ENCODE data around the gene TRIM66.

The TRIM66 gene

DNA sequence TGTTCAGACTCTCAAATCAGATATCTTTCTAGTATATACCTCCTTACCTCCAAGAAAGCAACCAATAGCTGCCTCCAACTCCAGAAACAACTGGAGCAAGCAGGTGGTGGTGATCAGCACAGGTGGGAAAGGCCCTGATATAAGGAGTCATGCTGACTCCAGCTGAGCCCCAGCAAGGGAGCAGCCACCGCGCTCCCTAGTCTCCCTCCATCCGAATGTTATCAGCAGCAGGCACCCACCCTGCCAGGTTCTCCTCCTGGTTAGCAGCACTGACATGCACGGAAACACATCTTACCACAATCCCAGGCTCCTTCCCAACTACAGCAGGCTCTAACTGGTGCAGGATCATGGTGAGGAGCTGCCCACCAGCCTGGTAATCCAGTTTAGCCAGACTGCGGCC lies 69.9 kb downstream of the TRIM66 start:
- no peak for DNase-seq (ENCODE audit: low read depth in 1 of 2, low spot score in 1 of 2)

DNA sequence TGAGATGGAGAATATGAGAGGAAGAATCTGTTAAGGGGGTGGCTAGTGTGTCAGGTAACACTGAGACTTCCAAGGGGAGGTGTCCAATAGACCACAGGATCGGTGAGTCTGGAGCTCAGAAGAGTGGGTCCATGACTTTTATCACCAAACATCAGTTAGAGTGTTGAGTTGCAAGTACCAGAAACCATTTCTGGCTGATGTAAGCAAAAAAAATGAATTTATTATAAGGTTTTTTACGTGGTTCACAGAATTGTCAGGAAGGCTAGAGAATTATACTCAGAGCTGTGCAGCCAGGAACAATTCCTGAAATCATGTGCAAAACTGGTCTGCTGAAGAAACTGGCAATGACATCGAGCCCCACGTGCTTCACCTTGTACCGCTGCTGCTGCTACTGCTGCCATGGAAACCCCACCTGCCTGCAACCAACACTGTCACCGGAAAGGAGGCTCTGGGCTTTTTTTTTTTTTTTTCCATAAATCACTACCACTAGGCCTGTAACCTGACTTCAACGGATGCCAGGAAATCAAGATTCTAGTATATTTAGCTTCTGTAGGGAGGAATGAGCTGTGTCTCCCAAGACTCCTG lies 71.8 kb downstream of the TRIM66 start:
- no peak for DNase-seq (ENCODE audit: low read depth in 1 of 2, low spot score in 1 of 2)

DNA sequence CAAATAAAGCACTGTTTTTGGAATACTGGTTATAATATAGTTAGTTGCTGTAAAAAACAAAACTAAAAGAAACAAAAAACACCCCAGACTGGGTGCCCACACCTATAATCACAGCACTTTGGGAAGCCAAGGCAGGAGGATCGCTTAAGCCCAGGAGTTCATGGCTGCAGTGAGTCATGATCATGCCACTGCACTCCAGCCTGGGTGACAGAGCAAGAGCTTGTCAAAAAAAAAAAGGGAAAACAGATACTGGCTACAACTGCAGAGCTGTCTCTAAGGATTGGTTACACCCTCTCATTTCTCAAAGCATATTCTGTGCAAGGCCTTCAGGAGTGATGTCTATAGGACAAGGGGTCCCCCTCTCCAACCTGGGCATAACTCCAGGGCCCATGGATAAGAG lies 73.8 kb downstream of the TRIM66 start:
- DNase-seq (ENCODE audit: low read depth in 1 of 2, low spot score in 1 of 2), result no peak

DNA sequence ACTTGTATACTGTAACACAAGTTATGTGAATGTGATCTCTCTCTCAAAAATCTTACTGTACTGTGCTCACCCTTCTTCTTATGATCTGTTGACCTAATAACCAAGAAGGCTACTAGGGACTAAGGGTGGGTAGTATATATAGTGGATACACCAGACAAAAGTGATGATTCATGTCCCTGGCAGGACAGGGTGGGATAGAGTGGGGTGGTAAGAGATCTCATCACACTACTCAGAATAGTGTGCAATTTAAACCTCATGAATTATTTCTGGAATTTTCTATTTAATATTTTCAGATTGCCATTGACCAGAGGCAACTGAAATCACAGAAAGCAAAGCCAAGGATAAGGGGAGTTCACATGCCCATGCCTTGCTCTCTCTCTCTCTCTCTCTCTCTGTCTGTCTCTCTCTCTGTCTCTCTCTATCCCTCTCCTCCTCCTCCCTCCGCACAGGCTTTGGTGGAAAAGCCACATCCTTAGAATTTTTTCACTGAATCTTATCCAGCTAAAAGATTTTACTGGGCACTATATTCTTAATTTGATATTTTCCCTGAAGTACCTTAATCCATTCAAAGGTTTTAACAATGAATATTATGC lies 76.4 kb downstream of the TRIM66 start:
- DNase-seq (ENCODE audit: low read depth in 1 of 2, low spot score in 1 of 2), result no peak

DNA sequence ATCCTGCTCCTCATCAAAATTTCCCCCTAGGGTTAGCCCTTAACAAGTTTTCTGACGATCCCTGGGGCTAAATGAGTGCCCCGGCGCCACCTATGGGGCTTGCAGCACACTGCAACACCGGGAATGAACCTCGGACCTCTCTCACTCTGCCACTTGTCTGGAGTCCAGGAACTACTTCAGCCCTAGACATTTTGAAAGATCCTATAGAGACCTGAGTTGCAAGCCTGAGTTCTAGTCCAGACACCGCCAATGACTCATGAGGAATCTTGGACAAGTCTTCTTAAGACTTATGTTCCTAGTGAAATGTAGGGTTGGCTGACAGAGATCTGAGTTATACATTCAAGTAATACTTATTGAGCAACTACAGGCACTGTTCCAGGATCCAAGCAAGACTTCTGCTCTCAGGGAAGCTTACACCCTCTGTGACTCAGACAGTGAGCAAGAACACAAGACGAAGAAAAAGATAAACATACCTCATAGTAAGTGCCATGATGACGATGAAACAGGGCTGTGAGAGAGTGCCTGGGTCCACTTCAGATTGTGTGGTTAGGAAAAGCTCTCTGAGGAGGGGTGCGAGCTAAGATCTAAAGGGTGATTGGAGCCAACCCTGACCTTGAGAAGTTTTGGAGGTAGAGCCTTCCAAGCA lies 78.3 kb downstream of the TRIM66 start:
- DNase-seq (ENCODE audit: low read depth in 1 of 2, low spot score in 1 of 2), result no peak

DNA sequence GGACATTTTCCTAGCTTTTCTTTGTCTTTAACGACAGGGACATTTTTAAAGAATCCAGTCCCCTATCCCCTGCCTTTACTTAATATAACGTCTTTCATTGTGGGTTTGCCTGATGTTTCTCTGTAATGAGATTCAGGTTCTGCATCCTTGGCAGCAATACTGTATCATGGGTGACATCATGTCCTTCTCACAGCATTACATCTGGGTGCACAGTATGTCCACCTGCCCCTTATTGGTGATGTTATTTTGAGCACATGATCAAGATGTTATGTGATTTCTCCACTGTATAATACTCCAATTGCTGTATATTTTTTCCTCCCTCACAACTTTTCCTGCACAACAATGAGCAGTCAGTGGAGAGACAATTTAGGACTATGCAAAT lies 78.8 kb downstream of the TRIM66 start:
- no peak for DNase-seq (ENCODE audit: low read depth in 1 of 2, low spot score in 1 of 2)

DNA sequence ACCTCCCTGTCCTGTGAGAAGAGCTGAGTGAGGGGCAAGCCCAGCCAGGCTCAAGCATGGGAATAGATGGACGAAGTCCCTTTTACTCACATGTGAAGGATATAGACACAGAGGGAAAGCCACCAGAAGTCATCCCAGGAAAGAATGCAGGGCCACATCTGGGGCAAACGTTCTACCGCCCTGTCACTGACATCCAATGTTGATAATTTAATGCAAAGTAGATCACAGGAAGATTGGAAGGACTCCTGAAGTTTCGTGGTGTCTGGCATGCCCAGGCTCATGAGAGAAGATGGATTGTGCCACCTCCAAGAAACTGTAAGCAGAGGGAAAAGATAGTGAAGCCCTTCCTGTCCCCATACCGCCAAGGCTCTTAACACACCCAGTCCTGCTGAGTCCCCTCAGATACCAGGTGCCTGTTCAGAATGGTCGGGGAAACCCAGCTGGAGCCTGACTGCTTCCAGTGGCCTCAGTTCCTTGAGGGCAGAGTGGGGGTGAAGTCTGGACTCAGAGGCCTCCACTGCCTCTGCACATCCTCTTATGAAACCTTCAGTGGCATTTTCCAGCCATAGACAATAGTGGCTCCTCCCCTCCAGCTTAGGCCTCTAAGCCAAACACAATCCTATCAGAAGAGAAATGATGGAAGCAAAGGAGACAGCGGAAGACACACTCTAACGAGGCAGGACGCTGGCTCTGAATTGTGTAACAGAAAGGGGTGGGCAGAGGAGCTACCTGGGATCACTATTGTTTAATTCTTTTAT lies 80.9 kb downstream of the TRIM66 start:
- DNase-seq (ENCODE audit: low read depth in 1 of 2, low spot score in 1 of 2), result no peak

DNA sequence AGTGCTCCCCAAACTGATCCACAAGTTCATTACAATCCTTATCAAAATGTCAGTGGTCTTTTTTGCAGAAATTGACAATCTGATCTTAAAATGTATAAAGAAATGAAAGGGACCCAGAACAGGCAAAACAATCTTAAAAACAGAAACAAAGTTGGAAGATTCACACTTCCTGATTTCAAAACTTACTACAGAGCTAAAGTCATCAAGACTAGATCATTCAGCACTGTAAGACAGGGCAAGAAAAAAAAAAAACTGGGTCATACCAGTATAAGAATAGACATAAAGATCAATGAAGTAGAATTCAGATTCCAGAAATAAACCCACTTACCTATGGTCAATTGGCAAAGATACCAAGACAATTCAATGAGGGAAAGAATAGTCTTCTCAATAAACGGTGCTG lies 84.0 kb downstream of the TRIM66 start:
- DNase-seq (ENCODE audit: low read depth in 1 of 2, low spot score in 1 of 2), result no peak

DNA sequence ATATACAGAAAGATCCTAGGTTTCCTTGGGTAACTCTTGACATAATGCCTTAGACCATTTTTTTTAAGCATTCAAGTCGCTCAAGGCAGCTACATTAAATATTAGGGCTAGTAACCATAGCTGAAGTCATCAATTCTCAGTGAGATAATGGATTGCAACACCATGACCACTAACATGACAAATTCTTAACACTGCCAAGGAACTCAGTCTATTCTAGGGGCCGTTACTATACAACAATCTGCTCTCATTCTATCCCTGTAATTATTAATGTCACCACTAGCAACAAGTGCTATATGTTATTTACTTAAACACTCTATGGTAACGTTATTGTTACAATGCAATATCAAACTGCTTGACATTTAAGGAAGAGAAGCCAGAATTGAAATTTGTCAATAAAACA lies 85.3 kb downstream of the TRIM66 start:
- DNase-seq (ENCODE audit: low read depth in 1 of 2, low spot score in 1 of 2), result no peak

DNA sequence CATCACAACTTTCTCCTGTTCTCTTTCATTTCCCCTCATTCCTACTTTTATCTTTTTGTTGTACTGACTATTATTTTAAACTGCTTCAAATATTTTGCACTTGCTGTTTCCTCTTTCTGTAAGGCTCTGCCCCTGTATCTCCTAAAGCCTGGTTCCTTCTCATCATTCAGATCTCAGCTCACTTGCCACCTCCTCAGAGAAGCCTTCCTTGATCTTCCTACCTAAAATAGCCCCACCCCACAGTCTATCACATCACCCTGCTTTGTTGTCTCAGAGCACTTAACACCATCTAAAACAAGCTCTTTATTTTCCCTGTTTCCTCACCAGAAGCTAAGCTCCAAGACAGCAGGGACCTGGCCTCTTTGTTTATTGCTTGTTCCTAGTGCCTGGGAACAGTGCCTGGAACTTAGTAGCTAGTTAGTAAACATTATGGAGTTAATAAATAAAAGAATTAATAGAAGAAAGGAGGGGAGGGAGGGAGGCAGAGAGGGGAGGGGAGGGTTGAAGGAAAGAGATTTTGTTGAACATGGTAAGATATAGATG lies 85.9 kb downstream of the TRIM66 start:
- no peak for DNase-seq (ENCODE audit: low read depth in 1 of 2, low spot score in 1 of 2)

DNA sequence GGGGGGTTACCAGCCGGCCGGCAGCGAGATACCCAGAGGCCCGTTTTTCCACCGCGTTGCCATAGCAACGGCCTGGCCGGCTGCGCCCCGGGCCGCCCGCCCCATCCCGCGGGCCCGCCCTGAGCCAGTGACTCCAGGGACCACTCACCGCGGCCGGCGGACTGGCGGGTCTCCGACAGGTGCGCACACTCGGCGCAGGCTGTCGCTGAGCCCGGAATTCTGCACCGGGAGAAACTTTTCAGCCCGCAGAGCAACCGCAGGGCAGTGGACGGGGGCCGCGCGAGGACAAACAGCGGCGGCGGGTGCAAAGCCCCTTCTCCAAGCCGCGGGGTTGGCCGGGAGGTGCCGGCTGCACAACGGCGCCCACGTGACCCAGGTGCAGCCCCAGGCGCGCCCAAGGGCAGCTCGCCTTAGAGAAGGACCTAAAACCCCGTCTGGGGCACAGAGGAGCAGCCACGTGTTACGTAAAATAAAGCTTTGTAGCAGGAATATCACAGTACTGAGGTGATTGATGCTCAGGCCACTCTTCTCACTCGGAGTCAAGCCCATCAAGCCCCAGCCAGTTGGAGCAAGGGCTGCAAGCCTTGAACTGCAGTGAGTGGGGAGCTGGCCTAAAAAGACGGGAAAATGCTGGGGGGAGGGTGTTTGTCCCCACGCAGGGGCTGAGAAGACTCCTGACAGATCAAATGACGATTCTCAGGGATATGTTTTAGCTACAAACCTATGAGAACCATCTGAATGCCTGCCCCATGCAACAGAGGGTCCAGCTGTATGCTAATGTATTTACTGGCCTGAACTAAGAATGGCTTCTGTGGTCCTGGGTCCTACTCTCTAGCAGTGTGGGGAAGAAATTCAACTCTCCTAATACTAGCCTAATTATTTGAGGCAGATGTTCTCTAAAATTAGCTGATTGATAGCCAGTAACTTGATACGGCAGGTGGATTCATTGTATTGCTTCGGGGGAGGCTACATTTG lies 88.2 kb downstream of the TRIM66 start, which contains the start of gene STK33:
TSS of gene STK33 (minus strand) at position 294 of the 975 bp plus-strand sequence. CDS start 119,323 bp downstream, outside the sequence.
- no peak for DNase-seq (ENCODE audit: low read depth in 1 of 2, low spot score in 1 of 2)

DNA sequence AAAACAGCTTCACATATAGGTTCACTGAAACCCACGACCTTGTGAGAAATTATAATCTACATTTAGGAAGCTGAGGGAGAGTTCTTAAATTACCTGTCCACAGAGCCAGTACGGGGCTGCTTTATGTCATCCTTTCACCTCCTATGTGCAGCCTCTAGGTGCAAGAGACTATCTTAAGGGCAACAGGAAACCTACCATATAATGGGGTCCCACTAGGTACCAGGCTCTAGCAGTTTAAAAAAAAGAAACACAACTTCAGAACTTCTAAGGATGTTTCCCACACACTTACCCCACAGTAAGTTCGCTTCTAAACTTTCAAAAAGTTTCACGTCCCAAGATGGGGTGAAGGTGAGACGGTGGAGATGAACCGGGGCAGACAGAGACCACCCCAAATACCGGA lies 89.0 kb downstream of the TRIM66 start:
- DNase-seq (ENCODE audit: low read depth in 1 of 2, low spot score in 1 of 2), result no peak

DNA sequence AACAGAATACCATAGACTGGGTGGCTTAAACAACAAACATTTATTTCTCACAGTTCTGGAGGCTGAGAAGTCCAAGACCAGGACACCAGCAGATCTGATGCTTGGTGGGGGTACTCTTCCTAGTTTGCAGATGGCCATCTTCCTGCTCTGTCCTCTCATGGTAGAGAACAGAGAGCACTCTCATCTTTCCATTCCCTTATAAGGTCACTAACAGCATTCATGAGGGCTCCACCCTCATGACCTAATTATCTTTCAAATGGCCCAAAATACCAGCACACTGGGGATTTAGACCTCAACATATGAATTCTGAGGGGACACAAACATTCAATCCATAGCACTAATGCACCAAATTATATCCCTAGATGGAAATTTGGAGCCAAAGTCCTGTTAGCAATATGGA lies 94.5 kb downstream of the TRIM66 start:
- DNase-seq (ENCODE audit: low read depth in 1 of 2, low spot score in 1 of 2), result no peak

DNA sequence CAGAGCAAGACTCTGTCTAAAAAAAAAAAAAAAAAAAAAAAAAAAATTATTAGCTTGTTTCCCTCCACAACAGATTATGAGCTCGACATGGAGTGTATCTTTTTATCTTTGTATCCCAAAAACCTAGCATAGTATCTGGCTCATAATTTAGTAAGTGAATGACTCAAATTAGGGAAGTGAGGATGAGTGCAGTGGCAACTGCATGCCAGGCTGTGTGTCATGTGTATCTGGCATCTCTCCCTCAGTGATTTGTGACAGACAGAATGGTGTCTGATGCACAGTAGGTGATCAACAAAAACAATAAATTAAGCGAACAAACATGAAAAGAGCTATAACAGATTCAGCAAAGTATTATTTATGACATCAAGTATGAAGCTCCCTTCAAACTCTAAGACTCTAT lies 95.7 kb downstream of the TRIM66 start:
- no peak for DNase-seq (ENCODE audit: low read depth in 1 of 2, low spot score in 1 of 2)

DNA sequence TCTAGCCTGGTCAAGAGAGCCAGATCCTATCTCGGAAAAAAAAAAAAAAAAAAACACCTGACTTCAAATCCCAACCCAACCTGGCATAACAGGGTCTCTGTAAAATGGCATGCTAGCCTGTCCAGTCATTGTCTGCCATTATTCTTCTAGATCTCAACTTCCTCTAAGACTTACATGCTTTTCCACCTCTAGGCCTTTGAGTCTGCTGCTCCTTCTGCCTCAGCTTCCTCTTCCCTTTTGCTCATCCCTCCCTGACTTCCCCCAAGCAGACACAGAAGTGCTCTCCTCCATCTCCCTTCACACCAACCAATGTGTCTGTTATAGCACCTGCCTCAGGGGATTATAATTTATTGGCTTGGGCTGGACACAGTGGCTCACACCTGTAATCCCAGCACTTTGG lies 96.3 kb downstream of the TRIM66 start:
- DNase-seq (ENCODE audit: low read depth in 1 of 2, low spot score in 1 of 2), result no peak

DNA sequence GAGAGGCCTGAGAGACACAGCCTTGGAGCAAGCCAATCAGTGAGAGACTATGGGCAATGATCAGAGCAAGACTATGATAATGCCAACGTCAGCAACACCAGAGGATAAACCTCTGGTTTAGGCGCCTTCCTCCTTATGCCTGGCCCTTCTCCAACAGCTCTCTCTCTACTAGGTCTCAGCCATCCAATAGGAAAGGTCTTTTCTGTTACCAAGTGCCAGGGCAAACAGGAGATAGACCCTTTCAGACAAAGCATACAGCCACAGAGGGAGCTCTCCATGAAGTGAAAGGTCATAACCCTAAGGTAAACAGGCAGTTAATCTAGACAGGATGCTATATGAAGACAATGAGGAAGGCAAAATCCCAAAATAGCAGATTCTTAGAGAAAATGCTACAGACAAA lies 98.0 kb downstream of the TRIM66 start:
- DNase-seq (ENCODE audit: low read depth in 1 of 2, low spot score in 1 of 2), result no peak

DNA sequence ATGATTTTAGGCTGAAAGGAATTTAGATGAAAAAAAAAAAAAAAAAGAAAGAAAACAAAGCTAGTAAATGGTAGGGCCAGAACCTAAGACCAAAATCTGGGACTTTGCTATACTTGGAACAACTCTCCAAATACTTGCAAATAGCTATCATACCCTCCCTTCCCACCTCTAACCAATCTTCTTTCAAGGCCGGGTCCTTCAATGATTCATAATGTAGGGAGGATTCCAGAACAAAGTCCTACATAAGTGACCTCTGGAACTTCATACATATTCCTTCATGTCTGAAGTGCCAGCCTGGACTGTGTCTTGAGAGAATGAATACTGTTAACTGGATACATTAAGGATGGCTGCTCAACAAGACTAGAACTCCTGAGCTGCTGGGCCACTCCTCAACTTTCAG lies 98.4 kb downstream of the TRIM66 start:
- DNase-seq (ENCODE audit: low read depth in 1 of 2, low spot score in 1 of 2), result no peak

DNA sequence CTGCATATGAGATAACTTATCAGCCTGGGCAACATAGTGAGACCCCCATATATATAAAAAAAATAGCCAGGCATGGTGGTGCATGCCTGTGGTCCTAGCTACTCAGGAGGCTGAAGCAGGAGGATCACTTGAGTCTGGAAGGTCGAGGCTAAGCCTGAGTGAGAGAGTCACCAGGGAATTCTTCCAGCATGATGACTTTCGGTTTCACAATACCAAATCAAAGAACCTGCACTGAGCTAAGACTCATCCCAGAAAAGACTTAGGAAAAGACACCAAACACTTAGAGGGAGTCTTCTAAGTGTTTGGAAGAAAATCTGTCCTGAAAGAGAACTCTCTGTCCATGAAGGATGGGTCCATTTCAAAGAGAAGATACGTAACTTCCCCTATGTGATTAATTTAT lies 101.2 kb downstream of the TRIM66 start:
- DNase-seq (ENCODE audit: low read depth in 1 of 2, low spot score in 1 of 2), result no peak

DNA sequence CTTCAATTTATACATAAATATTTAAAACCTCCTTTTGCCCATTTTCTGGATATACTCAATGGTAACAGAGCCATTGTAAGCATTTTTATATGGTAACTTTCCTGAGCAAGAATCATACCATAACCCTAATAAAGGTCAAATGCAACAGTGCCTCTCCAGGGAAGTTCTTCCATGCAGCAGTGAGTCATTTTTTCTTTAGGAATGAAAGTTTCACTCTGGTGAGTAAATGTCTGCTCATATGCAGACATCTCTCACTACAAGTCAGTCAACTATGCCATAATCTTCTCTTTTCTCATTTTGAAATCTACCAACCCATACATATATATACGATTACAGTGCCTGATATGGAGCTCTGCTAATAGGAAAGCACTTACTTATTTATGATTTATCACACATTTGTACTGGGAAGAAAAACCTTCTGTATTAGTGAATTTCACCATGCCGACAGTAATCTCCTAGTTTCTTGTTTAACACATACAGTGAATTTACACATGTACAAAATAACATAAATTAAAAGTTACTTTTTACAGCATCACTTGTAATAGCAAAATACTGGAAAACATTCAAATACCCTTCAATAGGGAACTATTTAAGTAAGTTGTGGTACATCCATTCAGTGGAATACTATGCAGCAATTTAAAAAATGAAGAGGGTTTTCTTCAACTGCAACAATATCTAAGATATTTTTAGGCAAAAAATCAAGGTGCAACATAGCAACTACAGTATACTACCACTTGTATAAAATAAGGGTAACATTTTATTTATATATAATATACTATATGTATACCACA lies 104.5 kb downstream of the TRIM66 start:
- no peak for DNase-seq (ENCODE audit: low read depth in 1 of 2, low spot score in 1 of 2)

DNA sequence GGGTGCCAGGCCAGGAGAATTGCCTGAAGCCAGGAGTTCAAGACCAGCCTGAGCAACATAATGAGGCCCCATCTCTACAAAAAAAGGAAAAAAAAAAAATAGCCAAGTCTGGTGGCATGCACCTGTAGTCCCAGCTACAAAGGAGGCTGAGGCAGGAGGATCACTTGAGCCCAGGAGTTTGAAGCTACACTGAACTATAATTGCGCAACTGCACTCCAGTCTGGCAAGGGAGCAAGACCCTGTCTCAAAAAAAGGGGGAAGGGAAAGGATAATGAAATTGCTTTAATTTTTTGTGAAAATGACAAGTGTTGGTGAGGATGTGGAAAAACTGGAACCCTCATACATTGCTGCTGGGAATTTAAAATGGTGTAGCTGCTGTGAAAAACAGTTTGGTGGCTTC lies 107.7 kb downstream of the TRIM66 start:
- DNase-seq (ENCODE audit: low read depth in 1 of 2, low spot score in 1 of 2), result no peak
